Small intestine (tissue), 7 donors: Measurements from ENCODE around the gene PPOX. TPM values are rescaled to one million over a fixed set of nuclear protein-coding genes. Genes with fewer than 3 reads are reported as not detected.
A peak's percentile ranks its signal among the peaks of the same experiment; 100 is the strongest.

Experiments used
- DNase-seq, 2 donors: peaks; one replicate each; pipeline versions ENCODE4 v3.0.0 to v3.0.0-alpha.2; 2013
- FAIRE-seq: peaks from 2 replicates; lab custom pipeline; 2012; peaks lifted over from hg19 to GRCh38; lab: Jason Lieb, UNC
- H3K27ac ChIP-seq, 3 donors: one replicate each; pipeline ENCODE4 v1.5.1; 2013; ENCODE audit warnings: low read length in 2 of 3, mild to moderate bottlenecking in 2 of 3, control low read depth in 1 of 3, inconsistent platforms in 1 of 3, low read depth in 1 of 3, moderate library complexity in 1 of 3
- H3K27me3 ChIP-seq, 3 donors: one replicate each; pipeline ENCODE4 v1.6.1; 2013; ENCODE audit warnings: low read length in 3 of 3, inconsistent platforms in 1 of 3; ENCODE audit not compliant: control insufficient read depth in 3 of 3, insufficient read depth in 3 of 3
- H3K36me3 ChIP-seq, 3 donors: one replicate each; pipeline ENCODE4 v1.6.1; 2013; ENCODE audit warnings: low read length in 3 of 3, inconsistent platforms in 1 of 3, low read depth in 1 of 3, mild to moderate bottlenecking in 1 of 3, moderate library complexity in 1 of 3; ENCODE audit not compliant: control insufficient read depth in 3 of 3, insufficient read depth in 2 of 3
- H3K4me1 ChIP-seq, 3 donors: one replicate each; pipeline ENCODE4 v1.6.1; 2013; ENCODE audit warnings: low read length in 2 of 3, inconsistent platforms in 1 of 3, low read depth in 1 of 3, mild to moderate bottlenecking in 1 of 3, moderate library complexity in 1 of 3; ENCODE audit not compliant: control insufficient read depth in 3 of 3, insufficient read depth in 2 of 3
- H3K4me3 ChIP-seq, 3 donors: one replicate each; pipeline ENCODE4 v1.5.1; 2013; ENCODE audit warnings: low read length in 3 of 3, control low read depth in 1 of 3, inconsistent platforms in 1 of 3, low read depth in 1 of 3, mild to moderate bottlenecking in 1 of 3, moderate library complexity in 1 of 3
- H3K9me3 ChIP-seq, 2 donors: one replicate each; pipeline ENCODE4 v1.6.1; 2013; ENCODE audit warnings: low read depth in 1 of 2, low read length in 1 of 2; ENCODE audit not compliant: control insufficient read depth in 2 of 2, insufficient read depth in 1 of 2
- WGBS, 3 donors: extraction: QIAGEN DNeasy Blood & Tissue Kit; methylation state at CpG; one replicate each; pipeline ENCODE4 v1.1.7; 2013; 5-methylcytosine and 5-hydroxymethylcytosine counted together
- polyA plus RNA-seq, 4 donors: library from polyadenylated mRNA; stranded (reverse) in 3 of 4; unstranded in 1 of 4; fragments of 200-250 nt in 3 of 4; fragments of 120-200 nt in 1 of 4; gene quantifications; one replicate each; pipeline versions ENCODE4 v1.2.1 to v1.2.3, GENCODE V29; 2013
- donor health status: healthy with polysubstance abuse.
- donor health status: control.
- donor health status: control.
- donor health status: Bipolar disorder and iron deficiency.
- donor health status: healthy.

PPOX gene
- polyA plus RNA-seq, 4 donors = 12.6 to 51.9 (median 18.9) TPM

GRCh38 chr1:161127649-161128048, 38.6 kb upstream of the PPOX start:
- 77 to 86% (median 83%) methylated on average over 2 of the region's 2 CpGs for WGBS, 3 donors
- peaks cover 0 to 6% (median 5%) of the 10 kb centered on the region in 3 donors for H3K4me1 ChIP-seq
- no peak for FAIRE-seq

GRCh38 chr1:161128591-161129420, 37.4 kb upstream of the PPOX start:
- FAIRE-seq = no peak
- no peak for DNase-seq
- Histone ChIP-seq H3K9me3 (no peaks in the 10 kb centered on the region), H3K4me1 (peaks cover 0 to 8% (median 6%) of the 10 kb centered on the region in 3 donors), H3K27me3 (no peaks in the 10 kb centered on the region), H3K36me3 (peaks cover 6 to 25% (median 8%) of the 10 kb centered on the region in 3 donors), H3K4me3 (no peak overlapping the region), H3K27ac (no peak overlapping the region)
- WGBS, 3 donors = 91 to 94% (median 94%) methylated on average over 4 of the region's 4 CpGs

More at GRCh38 chr1:161127649-161128048, 38.6 kb upstream of the PPOX start:
- H3K27me3 ChIP-seq = no peaks in the 10 kb centered on the region
- DNase-seq = no peak
- H3K27ac ChIP-seq = no peak overlapping the region
- no peaks in the 10 kb centered on the region for H3K9me3 ChIP-seq
- peaks cover 8 to 36% (median 15%) of the 10 kb centered on the region in 3 donors for H3K36me3 ChIP-seq
- no peak overlapping the region for H3K4me3 ChIP-seq

DNA sequence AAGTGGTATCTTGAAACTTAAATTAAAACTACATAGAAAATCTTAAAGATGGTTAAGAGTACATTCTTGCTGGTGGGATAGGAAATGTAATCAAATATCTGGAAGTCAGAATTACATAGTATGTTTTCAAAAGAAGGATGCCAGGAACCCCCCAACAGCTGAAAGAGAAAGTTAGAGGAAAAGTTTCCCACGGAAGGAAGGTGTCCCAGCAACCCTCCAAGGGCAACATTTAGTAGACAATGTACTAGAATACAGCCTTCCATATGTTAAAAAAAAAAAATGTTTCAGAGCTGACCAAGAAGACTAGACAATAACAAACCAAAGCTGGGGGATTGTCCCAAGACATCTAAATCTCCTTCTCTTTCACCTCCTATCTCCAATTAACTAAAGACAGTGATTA, 36.0 kb upstream of the PPOX start:
- no peak overlapping the region for H3K27ac ChIP-seq
- H3K9me3 ChIP-seq = no peaks in the 10 kb centered on the region
- H3K36me3 ChIP-seq = peaks cover 0 to 20% (median 4%) of the 10 kb centered on the region in 3 donors
- peaks cover 0 to 9% (median 6%) of the 10 kb centered on the region in 3 donors for H3K4me1 ChIP-seq
- no peak overlapping the region for H3K4me3 ChIP-seq
- H3K27me3 ChIP-seq = no peaks in the 10 kb centered on the region
- DNase-seq (no peak), FAIRE-seq (no peak)
- WGBS, 3 donors = 42 to 63% (median 56%) methylated on average over 1 of the region's 1 CpG

GRCh38 chr1:161131523-161132409, 34.5 kb upstream of the PPOX start:
- WGBS, 3 donors = 4 to 6% (median 5%) methylated on average over 21 to 22 of the region's 22 CpGs
- Histone ChIP-seq H3K36me3 (peaks cover 0 to 16% (median 4%) of the 10 kb centered on the region in 3 donors), H3K27me3 (no peaks in the 10 kb centered on the region), H3K4me1 (peaks cover 0 to 9% (median 6%) of the 10 kb centered on the region in 3 donors), H3K9me3 (no peaks in the 10 kb centered on the region), H3K27ac (peak overlapping the region; percentile 84 to 88 (median 87)), H3K4me3 (peak overlapping the region; percentile 56 to 71 (median 71))
- DNase-seq = peak; percentile 22 to 41
- FAIRE-seq = no peak

DNA sequence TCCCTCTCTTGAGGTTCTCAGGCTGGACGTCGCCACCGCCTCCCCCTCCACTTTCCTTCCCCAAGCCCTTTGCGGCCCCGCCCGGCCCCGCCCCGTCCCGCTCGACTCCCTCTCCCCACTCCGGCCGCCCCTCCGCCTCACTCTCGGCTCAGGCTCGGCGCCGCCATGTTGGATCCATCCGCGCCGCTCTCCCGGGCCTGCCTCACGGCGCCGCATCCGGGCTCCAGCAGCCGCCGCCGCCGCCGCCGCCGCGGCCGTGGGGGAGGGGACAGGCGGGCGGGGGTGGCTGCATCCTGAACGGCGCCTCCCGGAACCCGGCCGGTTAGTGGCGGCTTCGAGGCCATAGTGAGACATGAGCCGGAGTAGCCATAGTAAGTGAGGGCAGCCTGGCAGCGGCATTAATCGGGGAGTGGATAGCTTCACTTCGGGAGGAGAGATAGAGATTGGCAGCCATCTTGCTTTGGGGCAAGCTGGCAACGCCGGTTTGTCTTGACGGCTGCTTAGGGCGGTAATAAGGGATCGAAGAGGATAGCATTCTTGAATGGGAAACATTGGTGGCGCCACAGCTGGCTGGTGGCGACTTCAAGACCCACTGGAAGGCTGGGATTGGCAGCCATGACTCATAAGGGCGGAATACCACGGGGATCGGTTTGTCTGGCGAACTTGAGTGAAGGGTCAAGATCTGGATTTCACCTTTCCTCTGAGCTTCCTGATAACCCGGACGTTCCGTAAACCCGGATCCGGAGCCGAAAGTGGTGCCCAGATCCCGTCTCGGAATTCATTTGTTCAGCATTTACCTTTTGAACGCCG, 33.6 kb upstream of the PPOX start, which contains the start of gene DEDD:
Gene DEDD (minus strand): TSS at position 258 of the 810 bp plus-strand sequence. CDS start 8,205 bp downstream, outside the sequence.
- H3K4me3 ChIP-seq = peak within 1 kb of the TSS; percentile 56 to 71 (median 71)
- WGBS, 3 donors = 1% methylated on average over 64 to 68 of the region's 68 CpGs
- H3K4me1 ChIP-seq = peaks cover 0 to 9% (median 6%) of the 10 kb centered on the region in 3 donors
- DNase-seq (peak; percentile 96 to 97), FAIRE-seq (no peak)
- H3K9me3 ChIP-seq = no peaks in the 10 kb centered on the region
- no peaks in the 10 kb centered on the region for H3K27me3 ChIP-seq
- H3K36me3 ChIP-seq = peaks cover 0 to 16% (median 4%) of the 10 kb centered on the region in 3 donors
- peak within 1 kb of the TSS; percentile 84 to 88 (median 87) for H3K27ac ChIP-seq

DNA sequence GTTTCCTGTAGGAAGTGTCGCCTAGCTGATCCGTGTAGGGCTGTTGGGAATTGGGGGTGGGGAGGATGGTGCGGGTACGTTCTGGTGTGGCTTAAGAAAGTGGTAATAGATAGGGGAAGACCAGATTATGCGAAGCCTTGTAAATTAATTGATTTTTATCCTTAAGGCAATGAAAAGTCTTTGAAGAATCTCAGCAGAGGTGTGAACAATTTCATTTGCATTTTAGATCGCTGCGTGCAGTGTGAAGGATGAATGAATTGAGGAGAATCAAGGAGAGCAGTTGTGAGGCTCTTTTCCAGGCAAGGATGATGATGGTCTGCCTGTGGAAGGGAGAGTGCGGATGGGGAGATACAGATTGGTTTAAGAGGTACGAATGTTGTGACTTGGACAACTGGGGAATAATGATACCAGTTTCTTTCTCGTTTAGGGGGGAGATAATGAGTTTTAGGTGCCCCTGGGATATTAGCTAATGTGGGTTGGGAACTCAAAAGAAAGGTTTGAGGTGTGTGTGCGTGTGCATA, 32.9 kb upstream of the PPOX start:
- no peak for FAIRE-seq
- peaks cover 0 to 9% (median 6%) of the 10 kb centered on the region in 3 donors for H3K4me1 ChIP-seq

GRCh38 chr1:161137881-161138280, 28.3 kb upstream of the PPOX start:
- Histone ChIP-seq H3K27me3 (no peaks in the 10 kb centered on the region), H3K4me3 (no peak overlapping the region), H3K36me3 (peaks cover 0 to 6% (median 0%) of the 10 kb centered on the region in 3 donors), H3K4me1 (peaks cover 0 to 4% (median 0%) of the 10 kb centered on the region in 3 donors), H3K9me3 (no peaks in the 10 kb centered on the region), H3K27ac (no peak overlapping the region)
- WGBS, 3 donors = 75 to 91% (median 80%) methylated on average over 3 of the region's 3 CpGs
- DNase-seq = no peak
- no peak for FAIRE-seq

More for the DNA sequence above, 32.9 kb upstream of the PPOX start:
- 2 to 5% (median 3%) methylated on average over 11 of the region's 11 CpGs for WGBS, 3 donors
- H3K27me3 ChIP-seq = no peaks in the 10 kb centered on the region
- DNase-seq = no peak
- H3K27ac ChIP-seq = peak overlapping the region; percentile 84 to 88 (median 87)
- H3K4me3 ChIP-seq = peak overlapping the region; percentile 54 to 71 (median 56)
- no peaks in the 10 kb centered on the region for H3K9me3 ChIP-seq
- peaks cover 0 to 14% (median 4%) of the 10 kb centered on the region in 3 donors for H3K36me3 ChIP-seq
